ENCODE data around the gene PTPN6. TPM values are rescaled to one million over a fixed set of nuclear protein-coding genes. Genes with fewer than 3 reads are reported as not detected.

PTPN6 gene
- total and polyA plus RNA-seq, 9 of the 15 experiments (the other 6 are each of a cell fraction or from before 2014, with no cell fraction given) = 1.5 to 5.1 (median 3.9) TPM

- TF ChIP-seq ZNF146 (CRISPR knock-in tag; IDR thresholded peaks at IDR 0.05; ENCODE audit: unreplicated experiment) (no peak), POLR3A (IDR thresholded peaks at IDR 0.05; ENCODE audit: borderline replicate concordance, extremely low read depth, insufficient read depth, insufficient read length) (no peak), KLF13 (tag; IDR thresholded peaks at IDR 0.05; ENCODE audit: borderline replicate concordance, low read depth) (no peak), GABPB2 (CRISPR knock-in tag; conservative IDR thresholded peaks at IDR 0.05) (no peak), EHMT2 (IDR thresholded peaks at IDR 0.05) (no peak), EWSR1 (IDR thresholded peaks at IDR 0.05; ENCODE audit: borderline replicate concordance, low read depth, partially characterized antibody) (no peak), POLR2AphosphoS5 (IDR thresholded peaks at IDR 0.05; ENCODE audit: control insufficient read depth, insufficient read depth, low read depth, low read length) (peak; percentile 66; the same call in 1 of the 2 replicates), BDP1 (IDR thresholded peaks at IDR 0.05; ENCODE audit: insufficient read depth, insufficient read length) (no peak), RCOR1 (IDR thresholded peaks at IDR 0.05; ENCODE audit: borderline replicate concordance in 1 of 2, low read depth in 2 of 2, low read length in 2 of 2) (0 out of 4 replicates have a peak, but pooled peaks of 1 of the 2 experiments have one; percentile 13), ZNF165 (CRISPR knock-in tag; IDR thresholded peaks at IDR 0.05; ENCODE audit: borderline replicate concordance) (no peak), BACH1 (tag; IDR thresholded peaks at IDR 0.05) (peak; percentile 64), NFIX (CRISPR knock-in tag; IDR thresholded peaks at IDR 0.05; ENCODE audit: low read depth) (no peak), ZNF282 (CRISPR knock-in tag; IDR thresholded peaks at IDR 0.05) (no peak), SIN3B (IDR thresholded peaks at IDR 0.05; ENCODE audit: low read depth) (no peak), MXI1 (IDR thresholded peaks at IDR 0.05; ENCODE audit: low read depth, low read length) (no peak), GABPB1 (CRISPR knock-in tag; IDR thresholded peaks at IDR 0.05) (peak; percentile 88), NR1H2 (CRISPR knock-in tag; IDR thresholded peaks at IDR 0.05) (peak; percentile 74; the same call in 1 of the 2 replicates), SMAD4 (CRISPR knock-in tag; conservative IDR thresholded peaks at IDR 0.05) (no peak), PCBP2 (IDR thresholded peaks at IDR 0.05; ENCODE audit: low read depth, low read length, poor library complexity, severe bottlenecking) (no peak), EZH2 (IDR thresholded peaks at IDR 0.05; ENCODE audit: borderline replicate concordance, low read depth, low read length) (no peak), SRSF1 (IDR thresholded peaks at IDR 0.05; ENCODE audit: low read depth, low read length) (no peak), MYC (IDR thresholded peaks at IDR 0.05; ENCODE audit: low read depth, low read length) (peak; percentile 6), MYC (CRISPR knock-in tag; IDR thresholded peaks at IDR 0.05; ENCODE audit: borderline replicate concordance, low read depth) (no peak), ARNT (IDR thresholded peaks at IDR 0.05) (no peak), ZNF589 (CRISPR knock-in tag; IDR thresholded peaks at IDR 0.05; ENCODE audit: low read depth) (no peak), ZSCAN32 (CRISPR knock-in tag; IDR thresholded peaks at IDR 0.05) (no peak), ATF6 (CRISPR knock-in tag; IDR thresholded peaks at IDR 0.05) (no peak), SP1 (CRISPR knock-in tag; IDR thresholded peaks at IDR 0.05) (peak; percentile 41; the same call in 1 of the 2 replicates), SMARCC2 (IDR thresholded peaks at IDR 0.05; ENCODE audit: low read depth) (peak; percentile 37; the same call in 1 of the 2 replicates), STAT5B (CRISPR knock-in tag; IDR thresholded peaks at IDR 0.05) (no peak)
Observed at GRCh38 chr12:6961695-6962284, 10.6 kb downstream of the PTPN6 start (continued).

All from K562 (cell line).